GM12864 (cell line): ENCODE measurements around the gene ETS1.

Experiments
- DNase-seq: peaks from one replicate; pipeline ENCODE4 v3.0.0-alpha.2; 2011; ENCODE audit warnings: low read depth
- H3K4me3 ChIP-seq: 2 replicates; pipeline ENCODE4 v1.5.1; 2011; ENCODE audit warnings: mild to moderate bottlenecking, low read depth, low read length, control low read depth
- CTCF ChIP-seq: IDR thresholded peaks from 2 replicates; pipeline ENCODE4 v1.5.1; 2011; ENCODE audit warnings: low read depth, mild to moderate bottlenecking, moderate library complexity, low read length, control low read depth, inconsistent platforms; ENCODE audit errors: missing control alignments

The ETS1 gene

DNA sequence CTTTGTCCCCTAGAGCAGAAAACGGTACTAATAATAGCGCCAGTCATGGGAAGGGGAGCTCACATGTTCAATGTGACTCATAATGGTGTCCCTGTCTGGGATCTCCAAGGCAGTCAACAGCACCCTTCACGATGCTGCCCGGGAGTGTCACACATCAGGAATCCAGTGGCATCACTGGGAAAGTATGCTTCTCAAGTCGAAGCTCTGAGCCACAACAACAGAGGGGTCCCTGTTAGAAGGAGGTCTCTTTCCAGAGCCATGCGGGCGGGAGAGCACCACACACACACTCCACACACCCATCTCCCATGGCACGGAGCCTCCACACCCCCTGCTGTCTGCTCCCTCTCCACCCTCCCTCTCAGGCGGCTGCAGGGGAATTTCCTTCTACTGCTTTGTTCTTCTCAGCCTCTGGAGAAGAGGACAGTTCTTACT, 119.7 kb downstream of the ETS1 start:
- H3K4me3 ChIP-seq: no peak overlapping the region
- TF ChIP-seq CTCF: no peak
- no peak for DNase-seq

- TF ChIP-seq CTCF: no peak
- DNase-seq: no peak
- no peak overlapping the region for H3K4me3 ChIP-seq
Measured at GRCh38 chr11:128467041-128467440, 120.3 kb downstream of the ETS1 start.

- H3K4me3 ChIP-seq: no peak overlapping the region
- TF ChIP-seq CTCF: no peak
- DNase-seq: no peak
Measured at GRCh38 chr11:128465946-128466705, 121.2 kb downstream of the ETS1 start.

DNA sequence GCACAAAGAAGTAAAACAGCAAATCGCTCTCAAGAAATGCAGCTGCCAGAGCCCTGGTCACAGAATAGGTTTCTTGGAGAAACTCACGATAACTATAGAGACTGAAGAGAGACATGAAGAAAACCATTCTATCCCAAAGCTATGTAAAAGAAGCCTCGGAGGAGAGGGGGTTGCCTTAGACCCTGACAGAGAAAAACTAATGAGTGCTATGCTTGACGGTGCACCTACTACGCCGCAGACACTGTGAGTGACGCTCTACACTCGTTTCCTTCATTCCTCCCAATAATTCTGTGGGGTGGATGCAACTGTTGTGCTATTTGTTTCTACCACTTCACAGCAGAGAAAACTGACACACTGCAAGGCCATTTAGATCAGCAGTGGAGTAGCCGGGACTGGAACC, 121.8 kb downstream of the ETS1 start:
- no peak for TF ChIP-seq CTCF
- no peak overlapping the region for H3K4me3 ChIP-seq

DNA sequence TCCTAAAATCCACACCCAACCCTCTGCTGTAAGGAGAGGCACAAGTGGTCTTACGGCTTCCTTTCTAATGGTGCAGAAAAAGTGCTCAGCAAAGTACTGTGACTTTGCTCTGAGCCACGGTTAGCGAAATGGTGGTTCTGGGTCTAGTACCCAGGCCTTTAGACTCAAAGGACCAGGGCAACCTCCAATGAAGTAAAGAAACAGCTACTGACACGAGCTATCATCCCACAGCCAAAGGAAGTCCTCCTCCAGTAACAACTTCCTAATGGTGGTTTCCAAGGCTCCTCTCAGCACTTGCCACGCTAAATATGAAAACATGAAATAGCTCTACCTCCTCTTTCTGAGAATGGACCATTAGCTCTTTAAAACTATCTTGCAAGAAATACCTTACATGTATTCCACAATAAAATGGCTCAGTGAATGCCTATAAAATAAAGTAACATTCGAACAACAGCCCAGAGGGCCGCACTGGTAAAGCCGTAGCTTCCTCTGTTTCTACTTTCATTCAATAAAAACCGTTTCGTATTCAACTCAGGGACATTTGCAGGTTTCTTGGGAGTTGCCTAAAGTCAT, 122.4 kb downstream of the ETS1 start:
- no peak for TF ChIP-seq CTCF
- H3K4me3 ChIP-seq: no peak overlapping the region
- DNase-seq: no peak

More for the DNA sequence above, 121.8 kb downstream of the ETS1 start:
- DNase-seq: no peak

- DNase-seq: no peak
- TF ChIP-seq CTCF: no peak
- H3K4me3 ChIP-seq: no peak overlapping the region
Measured at GRCh38 chr11:128463979-128464378, 123.4 kb downstream of the ETS1 start.
